Colonic mucosa (tissue), 4 donors: ENCODE results near the gene SRCIN1. TPM values are rescaled to one million over a fixed set of nuclear protein-coding genes. Genes with fewer than 3 reads are reported as not detected.

Source experiments
- DNase-seq: peaks from one replicate; pipeline ENCODE4 v3.0.0-alpha.2; 2020
- H3K27ac ChIP-seq: fragments of 200-600 bp; one replicate; pipeline ENCODE4 v1.8.0; 2021
- H3K27me3 ChIP-seq: fragments of 200-600 bp; one replicate; pipeline ENCODE4 v1.8.0; 2021
- H3K36me3 ChIP-seq: fragments of 200-600 bp; one replicate; pipeline ENCODE4 v1.8.0; 2021
- H3K4me1 ChIP-seq: fragments of 200-600 bp; one replicate; pipeline ENCODE4 v1.8.0; 2021; ENCODE audit warnings: mild to moderate bottlenecking
- H3K4me3 ChIP-seq: fragments of 200-600 bp; one replicate; pipeline ENCODE4 v1.8.0; 2021
- H3K9ac ChIP-seq, 2 donors: one replicate each; pipeline ENCODE4 v1.7.0; 2013; ENCODE audit warnings: control low read depth in 2 of 2, low read depth in 2 of 2, low read length in 2 of 2
- H3K9me3 ChIP-seq: fragments of 200-600 bp; one replicate; pipeline ENCODE4 v1.8.0; 2021
- CTCF ChIP-seq: fragments of 200-600 bp; IDR thresholded peaks from one replicate; pipeline ENCODE4 v1.8.0; 2022; ENCODE audit warnings: antibody characterized with exemption, mild to moderate bottlenecking
- intact Hi-C: fragments of 100-400 bp; cut with DNase I; formaldehyde crosslinking; loops from one replicate; pipeline ENCODE4 v1.14.1; 2022
- total RNA-seq, 2 donors: library from RNA; stranded (reverse); fragmentation: NEBNext Ultra II Directional in 1 of 2; extraction: Animal tissue kit (Norgen Biotek cat#: 25700) in 1 of 2; gene quantifications; one replicate each; pipeline ENCODE4 v1.2.1, GENCODE V29; 2021
- donor health status: healthy.
- donor health status: DM: no; HTN: no; CAD: no.
- donor health status: DM: no; HTN: no; CAD: no.

Gene SRCIN1
- total RNA-seq, 2 donors from 2014 or later, result 1.1 to 4.2 TPM

GRCh38 chr17:38592487-38592886 lies 13.3 kb downstream of the SRCIN1 start:
- Histone ChIP-seq H3K9ac (no peak overlapping the region), H3K4me1 (no peaks in the 10 kb centered on the region), H3K27ac (no peak overlapping the region), H3K36me3 (no peaks in the 10 kb centered on the region), H3K27me3 (peaks cover 13% of the 10 kb centered on the region), H3K9me3 (no peaks in the 10 kb centered on the region), H3K4me3 (no peak overlapping the region)
- no peak for TF ChIP-seq CTCF
- intact Hi-C loops, result no loop called here
- DNase-seq, result no peak

- H3K27me3 ChIP-seq, result peaks cover 16% of the 10 kb centered on the region
- no peak overlapping the region for H3K27ac ChIP-seq
- TF ChIP-seq CTCF, result no peak
- H3K9me3 ChIP-seq, result no peaks in the 10 kb centered on the region
- no peak overlapping the region for H3K9ac ChIP-seq
- no peaks in the 10 kb centered on the region for H3K4me1 ChIP-seq
- no peak overlapping the region for H3K4me3 ChIP-seq
- no peaks in the 10 kb centered on the region for H3K36me3 ChIP-seq
- intact Hi-C loops, result no loop called here
- no peak for DNase-seq
Measured at GRCh38 chr17:38591759-38592241, 14.0 kb downstream of the SRCIN1 start.

- intact Hi-C loops, result no loop called here
- no peak for DNase-seq
- H3K4me3 ChIP-seq, result no peak overlapping the region
Measured at GRCh38 chr17:38590988-38591758, 14.6 kb downstream of the SRCIN1 start.

GRCh38 chr17:38589462-38590114 lies 16.2 kb downstream of the SRCIN1 start:
- DNase-seq, result no peak
- no peaks in the 10 kb centered on the region for H3K9me3 ChIP-seq
- intact Hi-C loops, result loop anchor here (10.0 kb wide), 1 partner anchor 75 kb away; no protein-coding TSS in a partner anchor
- no peak overlapping the region for H3K4me3 ChIP-seq
- no peak overlapping the region for H3K9ac ChIP-seq
- H3K36me3 ChIP-seq, result no peaks in the 10 kb centered on the region
- no peak for TF ChIP-seq CTCF
- H3K27me3 ChIP-seq, result peaks cover 17% of the 10 kb centered on the region
- no peak overlapping the region for H3K27ac ChIP-seq
- H3K4me1 ChIP-seq, result peaks cover 7% of the 10 kb centered on the region

More at GRCh38 chr17:38590988-38591758, 14.6 kb downstream of the SRCIN1 start:
- Histone ChIP-seq H3K9me3 (no peaks in the 10 kb centered on the region), H3K27ac (no peak overlapping the region), H3K9ac (no peak overlapping the region), H3K27me3 (peaks cover 12% of the 10 kb centered on the region), H3K4me1 (no peaks in the 10 kb centered on the region), H3K36me3 (no peaks in the 10 kb centered on the region)
- TF ChIP-seq CTCF, result no peak

GRCh38 chr17:38588788-38589174 lies 17.0 kb downstream of the SRCIN1 start:
- no peaks in the 10 kb centered on the region for H3K9me3 ChIP-seq
- peaks cover 9% of the 10 kb centered on the region for H3K4me1 ChIP-seq
- H3K4me3 ChIP-seq, result no peak overlapping the region
- intact Hi-C loops, result loop anchor here (10.0 kb wide), 1 partner anchor 76 kb away; no protein-coding TSS in a partner anchor
- TF ChIP-seq CTCF, result no peak
- no peak overlapping the region for H3K9ac ChIP-seq
- DNase-seq, result no peak
- H3K36me3 ChIP-seq, result no peaks in the 10 kb centered on the region
- peaks cover 9% of the 10 kb centered on the region for H3K27me3 ChIP-seq
- no peak overlapping the region for H3K27ac ChIP-seq
